ENCODE results near the gene HAO2.
"Not testable (repeated sequence)": the region's sequence is repeated elsewhere in the genome, so short reads cannot be mapped to it uniquely, and the experiment has no call there.

DNA sequence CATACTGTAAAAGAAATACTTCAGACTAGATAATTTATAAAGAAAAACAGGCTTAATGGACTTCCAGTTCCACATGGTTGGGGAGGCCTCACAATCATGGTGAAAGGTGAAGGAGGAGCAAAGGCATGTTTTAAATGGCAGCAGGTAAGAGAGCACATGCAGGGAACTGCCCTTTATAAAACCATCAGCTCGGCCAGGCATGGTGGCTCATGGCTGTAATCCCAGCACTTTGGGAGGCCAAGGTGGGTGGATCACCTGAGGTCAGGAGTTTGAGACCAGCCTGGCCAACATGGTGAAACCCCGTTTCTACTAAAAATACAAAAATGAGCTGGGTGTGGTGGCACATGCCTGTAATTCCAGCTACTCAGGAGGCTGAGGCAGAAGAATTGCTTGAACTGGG, 9.0 kb downstream of the HAO2 start:
- TF ChIP-seq EZH2 (IDR thresholded peaks at IDR 0.05; ENCODE audit: borderline replicate concordance, low read depth, low read length, severe bottlenecking), result not testable (repeated sequence)
- TF ChIP-seq, protein P1, sequence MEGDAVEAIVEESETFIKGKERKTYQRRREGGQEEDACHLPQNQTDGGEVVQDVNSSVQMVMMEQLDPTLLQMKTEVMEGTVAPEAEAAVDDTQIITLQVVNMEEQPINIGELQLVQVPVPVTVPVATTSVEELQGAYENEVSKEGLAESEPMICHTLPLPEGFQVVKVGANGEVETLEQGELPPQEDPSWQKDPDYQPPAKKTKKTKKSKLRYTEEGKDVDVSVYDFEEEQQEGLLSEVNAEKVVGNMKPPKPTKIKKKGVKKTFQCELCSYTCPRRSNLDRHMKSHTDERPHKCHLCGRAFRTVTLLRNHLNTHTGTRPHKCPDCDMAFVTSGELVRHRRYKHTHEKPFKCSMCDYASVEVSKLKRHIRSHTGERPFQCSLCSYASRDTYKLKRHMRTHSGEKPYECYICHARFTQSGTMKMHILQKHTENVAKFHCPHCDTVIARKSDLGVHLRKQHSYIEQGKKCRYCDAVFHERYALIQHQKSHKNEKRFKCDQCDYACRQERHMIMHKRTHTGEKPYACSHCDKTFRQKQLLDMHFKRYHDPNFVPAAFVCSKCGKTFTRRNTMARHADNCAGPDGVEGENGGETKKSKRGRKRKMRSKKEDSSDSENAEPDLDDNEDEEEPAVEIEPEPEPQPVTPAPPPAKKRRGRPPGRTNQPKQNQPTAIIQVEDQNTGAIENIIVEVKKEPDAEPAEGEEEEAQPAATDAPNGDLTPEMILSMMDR (IDR thresholded peaks at IDR 0.05; ENCODE audit: borderline replicate concordance, extremely low read depth, low read length, poor library complexity, severe bottlenecking), result not testable (repeated sequence)
